HEK293 (cell line): ENCODE results near the gene APEX1.

Experiments used
- BCL11A ChIP-seq: fragments of 450-650 bp; formaldehyde crosslinking; IDR thresholded peaks from 2 replicates; pipeline ENCODE4 v1.5.1; 2016; ENCODE audit warnings: low read depth, missing biosample characterization, missing genetic modification characterization
- GLI2 ChIP-seq: fragments of 450-650 bp; formaldehyde crosslinking; IDR thresholded peaks from 2 replicates; pipeline ENCODE4; 2017; ENCODE audit warnings: missing biosample characterization, missing genetic modification characterization, low read depth, borderline replicate concordance
- PBX3 ChIP-seq: sonication (generic); formaldehyde crosslinking; IDR thresholded peaks from 2 replicates; pipeline ENCODE4 v1.8.1; 2022; ENCODE audit warnings: mild to moderate bottlenecking, moderate library complexity, missing genetic modification reagents
- SP7 ChIP-seq: fragments of 450-650 bp; formaldehyde crosslinking; IDR thresholded peaks from 2 replicates; pipeline ENCODE4 v1.5.1; 2016; ENCODE audit warnings: missing biosample characterization, missing genetic modification characterization
- ZBTB21 ChIP-seq: fragments of 450-650 bp; formaldehyde crosslinking; IDR thresholded peaks from 2 replicates; pipeline ENCODE4 v1.5.1; 2017; ENCODE audit warnings: missing biosample characterization, missing genetic modification characterization
- ZBTB7A ChIP-seq: fragments of 450-650 bp; formaldehyde crosslinking; IDR thresholded peaks from 2 replicates; pipeline ENCODE4 v1.5.1; 2016; ENCODE audit warnings: low read depth, missing biosample characterization, missing genetic modification characterization
- ZBTB8A ChIP-seq: fragments of 450-650 bp; formaldehyde crosslinking; IDR thresholded peaks from 2 replicates; pipeline ENCODE4 v1.5.1; 2016; ENCODE audit warnings: missing biosample characterization, missing genetic modification characterization
- ZNF138 ChIP-seq: fragments of 450-650 bp; formaldehyde crosslinking; IDR thresholded peaks from 2 replicates; pipeline ENCODE4 v1.5.1; 2016; ENCODE audit warnings: missing biosample characterization, missing genetic modification characterization, borderline replicate concordance
- ZNF266 ChIP-seq: fragments of 450-650 bp; formaldehyde crosslinking; IDR thresholded peaks from 2 replicates; pipeline ENCODE4 v1.5.1; 2016; ENCODE audit warnings: missing biosample characterization, missing genetic modification characterization, low read depth
- ZNF398 ChIP-seq: fragments of 450-650 bp; formaldehyde crosslinking; IDR thresholded peaks from 2 replicates; pipeline ENCODE4 v1.5.1; 2017; ENCODE audit warnings: missing biosample characterization, missing genetic modification characterization
- ZNF530 ChIP-seq: fragments of 450-650 bp; formaldehyde crosslinking; IDR thresholded peaks from 2 replicates; pipeline ENCODE4 v1.5.1; 2016; ENCODE audit warnings: low read depth, missing biosample characterization, missing genetic modification characterization
- ZNF561 ChIP-seq: fragments of 450-650 bp; IDR thresholded peaks from 2 replicates; pipeline ENCODE4 v1.5.1; 2018; ENCODE audit warnings: missing biosample characterization, missing genetic modification characterization, borderline replicate concordance
- TF ChIP-seq, protein P1 (sequence below): fragments of 450-650 bp; formaldehyde crosslinking; IDR thresholded peaks from 2 replicates; pipeline ENCODE4 v1.5.1; 2016; ENCODE audit warnings: missing biosample characterization, missing genetic modification characterization
- TF ChIP-seq, protein P2 (sequence below): fragments of 450-650 bp; formaldehyde crosslinking; IDR thresholded peaks from 2 replicates; pipeline ENCODE4 v1.5.1; 2016; ENCODE audit warnings: missing biosample characterization, missing genetic modification characterization

DNA sequence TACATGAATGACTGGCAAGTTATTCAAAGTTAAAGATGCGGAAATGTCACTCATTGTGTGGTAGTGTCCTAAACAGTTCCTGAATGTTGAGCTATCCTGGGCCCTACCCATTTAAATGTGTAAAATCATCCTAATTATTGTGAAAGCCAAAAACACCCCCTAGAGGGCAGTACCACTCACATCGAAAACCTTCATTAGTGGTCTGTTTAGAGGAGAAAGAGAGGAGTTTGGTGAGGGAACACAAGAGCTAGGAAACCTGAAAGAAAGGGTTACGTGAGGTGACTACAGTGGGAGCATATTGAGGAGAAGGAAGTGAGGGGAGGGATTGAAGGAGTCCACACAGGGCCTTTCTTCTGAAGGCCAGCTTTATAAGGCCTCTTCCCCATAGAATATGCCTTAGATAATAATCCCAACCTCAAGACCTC lies 39.2 kb upstream of the APEX1 start:
- no peak for TF ChIP-seq ZBTB7A (tag by site-specific recombination)
- TF ChIP-seq ZBTB8A (tag by site-specific recombination): no peak
- TF ChIP-seq, protein P1, sequence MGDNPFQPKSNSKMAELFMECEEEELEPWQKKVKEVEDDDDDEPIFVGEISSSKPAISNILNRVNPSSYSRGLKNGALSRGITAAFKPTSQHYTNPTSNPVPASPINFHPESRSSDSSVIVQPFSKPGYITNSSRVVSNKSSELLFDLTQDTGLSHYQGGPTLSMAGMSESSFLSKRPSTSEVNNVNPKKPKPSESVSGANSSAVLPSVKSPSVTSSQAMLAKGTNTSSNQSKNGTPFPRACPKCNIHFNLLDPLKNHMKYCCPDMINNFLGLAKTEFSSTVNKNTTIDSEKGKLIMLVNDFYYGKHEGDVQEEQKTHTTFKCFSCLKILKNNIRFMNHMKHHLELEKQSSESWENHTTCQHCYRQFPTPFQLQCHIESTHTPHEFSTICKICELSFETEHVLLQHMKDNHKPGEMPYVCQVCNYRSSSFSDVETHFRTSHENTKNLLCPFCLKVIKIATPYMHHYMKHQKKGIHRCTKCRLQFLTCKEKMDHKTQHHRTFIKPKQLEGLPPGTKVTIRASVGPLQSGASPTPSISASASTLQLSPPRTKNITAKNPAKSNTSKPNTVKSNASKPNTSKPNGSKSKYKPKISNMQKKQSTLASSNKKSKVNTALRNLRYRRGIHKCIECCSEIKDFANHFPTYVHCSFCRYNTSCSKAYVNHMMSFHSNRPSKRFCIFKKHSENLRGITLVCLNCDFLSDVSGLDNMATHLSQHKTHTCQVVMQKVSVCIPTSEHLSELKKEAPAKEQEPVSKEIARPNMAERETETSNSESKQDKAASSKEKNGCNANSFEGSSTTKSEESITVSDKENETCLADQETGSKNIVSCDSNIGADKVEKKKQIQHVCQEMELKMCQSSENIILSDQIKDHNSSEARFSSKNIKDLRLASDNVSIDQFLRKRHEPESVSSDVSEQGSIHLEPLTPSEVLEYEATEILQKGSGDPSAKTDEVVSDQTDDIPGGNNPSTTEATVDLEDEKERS (tag by site-specific recombination): no peak
- TF ChIP-seq ZNF138 (tag by site-specific recombination): no peak
- TF ChIP-seq SP7 (tag by site-specific recombination): no peak
- TF ChIP-seq, protein P2, sequence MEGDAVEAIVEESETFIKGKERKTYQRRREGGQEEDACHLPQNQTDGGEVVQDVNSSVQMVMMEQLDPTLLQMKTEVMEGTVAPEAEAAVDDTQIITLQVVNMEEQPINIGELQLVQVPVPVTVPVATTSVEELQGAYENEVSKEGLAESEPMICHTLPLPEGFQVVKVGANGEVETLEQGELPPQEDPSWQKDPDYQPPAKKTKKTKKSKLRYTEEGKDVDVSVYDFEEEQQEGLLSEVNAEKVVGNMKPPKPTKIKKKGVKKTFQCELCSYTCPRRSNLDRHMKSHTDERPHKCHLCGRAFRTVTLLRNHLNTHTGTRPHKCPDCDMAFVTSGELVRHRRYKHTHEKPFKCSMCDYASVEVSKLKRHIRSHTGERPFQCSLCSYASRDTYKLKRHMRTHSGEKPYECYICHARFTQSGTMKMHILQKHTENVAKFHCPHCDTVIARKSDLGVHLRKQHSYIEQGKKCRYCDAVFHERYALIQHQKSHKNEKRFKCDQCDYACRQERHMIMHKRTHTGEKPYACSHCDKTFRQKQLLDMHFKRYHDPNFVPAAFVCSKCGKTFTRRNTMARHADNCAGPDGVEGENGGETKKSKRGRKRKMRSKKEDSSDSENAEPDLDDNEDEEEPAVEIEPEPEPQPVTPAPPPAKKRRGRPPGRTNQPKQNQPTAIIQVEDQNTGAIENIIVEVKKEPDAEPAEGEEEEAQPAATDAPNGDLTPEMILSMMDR: no peak
- no peak for TF ChIP-seq ZNF266
- no peak for TF ChIP-seq GLI2
- TF ChIP-seq PBX3 (CRISPR knock-in tag): no peak
- TF ChIP-seq ZNF398 (tag by site-specific recombination): no peak
- TF ChIP-seq ZBTB21 (tag by site-specific recombination): no peak
- TF ChIP-seq BCL11A: no peak
- TF ChIP-seq ZNF530 (tag by site-specific recombination): no peak
- TF ChIP-seq ZNF561 (tag by site-specific recombination): no peak
